ENCODE data around the gene SLC17A2. TPM values are rescaled to one million over a fixed set of nuclear protein-coding genes. Genes with fewer than 3 reads are reported as not detected.
A peak's percentile ranks its signal among the peaks of the same experiment; 100 is the strongest.

Gene SLC17A2
- total and polyA plus RNA-seq, 10 donors: not detected

DNA sequence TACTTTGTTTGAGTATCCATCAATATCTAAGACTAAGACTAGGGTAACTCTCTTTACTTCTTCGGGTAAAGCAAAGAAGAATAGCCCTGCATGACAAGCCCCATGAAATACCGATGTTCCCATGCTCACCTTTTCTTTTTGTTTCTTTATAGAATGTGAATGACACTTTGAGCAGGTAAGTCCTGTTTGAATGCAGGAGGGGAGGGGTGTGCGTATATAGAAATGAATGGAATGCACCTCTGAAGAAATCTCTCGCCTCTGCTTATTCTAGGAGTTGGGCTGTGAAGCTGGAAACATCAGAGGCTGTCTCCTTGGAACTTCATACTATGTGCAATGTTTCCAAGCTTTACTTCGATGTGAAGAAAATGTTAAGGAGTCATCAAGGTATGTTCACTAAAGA lies 42.4 kb upstream of the SLC17A2 start:
- peaks cover 18 to 91% (median 42%) of the 10 kb centered on the region in 6 donors for H3K4me1 ChIP-seq
- H3K27me3 ChIP-seq (replicated peaks in 1 of 7): no peaks in the 10 kb centered on the region
- DNase-seq: no peak
- no peak overlapping the region for H3K27ac ChIP-seq
- no peaks in the 10 kb centered on the region for H3K9me3 ChIP-seq
- intact Hi-C loops (cut with DNase I; ENCODE audit: low total_unique reads): no loop called here
- no peak overlapping the region for H3K4me3 ChIP-seq
- 96 to 99% (median 98%) methylated on average over 5 of the region's 5 CpGs for WGBS, 5 donors
- peaks cover 7 to 100% (median 96%) of the 10 kb centered on the region in 6 donors for H3K36me3 ChIP-seq
- TF ChIP-seq POLR2A (IDR thresholded peaks at IDR 0.05) (no peak), POLR2AphosphoS5 (IDR thresholded peaks at IDR 0.05) (no peak)
- TF ChIP-seq, protein P1, sequence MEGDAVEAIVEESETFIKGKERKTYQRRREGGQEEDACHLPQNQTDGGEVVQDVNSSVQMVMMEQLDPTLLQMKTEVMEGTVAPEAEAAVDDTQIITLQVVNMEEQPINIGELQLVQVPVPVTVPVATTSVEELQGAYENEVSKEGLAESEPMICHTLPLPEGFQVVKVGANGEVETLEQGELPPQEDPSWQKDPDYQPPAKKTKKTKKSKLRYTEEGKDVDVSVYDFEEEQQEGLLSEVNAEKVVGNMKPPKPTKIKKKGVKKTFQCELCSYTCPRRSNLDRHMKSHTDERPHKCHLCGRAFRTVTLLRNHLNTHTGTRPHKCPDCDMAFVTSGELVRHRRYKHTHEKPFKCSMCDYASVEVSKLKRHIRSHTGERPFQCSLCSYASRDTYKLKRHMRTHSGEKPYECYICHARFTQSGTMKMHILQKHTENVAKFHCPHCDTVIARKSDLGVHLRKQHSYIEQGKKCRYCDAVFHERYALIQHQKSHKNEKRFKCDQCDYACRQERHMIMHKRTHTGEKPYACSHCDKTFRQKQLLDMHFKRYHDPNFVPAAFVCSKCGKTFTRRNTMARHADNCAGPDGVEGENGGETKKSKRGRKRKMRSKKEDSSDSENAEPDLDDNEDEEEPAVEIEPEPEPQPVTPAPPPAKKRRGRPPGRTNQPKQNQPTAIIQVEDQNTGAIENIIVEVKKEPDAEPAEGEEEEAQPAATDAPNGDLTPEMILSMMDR (IDR thresholded peaks at IDR 0.05 in 8 of 11, conservative IDR thresholded peaks at IDR 0.05 in 3 of 11): no peak

DNA sequence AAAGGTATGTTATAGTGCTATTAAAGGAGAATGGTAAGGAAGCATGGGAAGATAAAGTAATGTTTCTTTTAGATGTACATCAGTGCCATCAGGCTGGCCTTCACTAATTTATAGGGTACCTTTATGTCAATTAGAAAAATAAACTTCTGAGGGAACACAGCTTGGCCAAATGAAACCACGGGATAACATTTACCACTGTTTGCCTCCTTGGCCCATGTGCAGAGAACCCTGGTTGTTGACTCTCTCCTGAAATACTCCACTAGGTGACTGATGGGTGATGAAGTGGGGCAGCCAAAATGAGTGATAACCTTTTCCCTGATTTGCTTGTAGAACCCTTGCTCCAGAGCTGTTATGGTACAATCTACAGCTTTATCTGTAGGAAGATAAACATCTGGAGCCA lies 41.6 kb upstream of the SLC17A2 start:
- WGBS, 5 donors: 92 to 100% (median 100%) methylated on average over 1 of the region's 1 CpG
- intact Hi-C loops (cut with DNase I; ENCODE audit: low total_unique reads): no loop called here
- H3K4me3 ChIP-seq: no peak overlapping the region
- no peaks in the 10 kb centered on the region for H3K27me3 ChIP-seq (replicated peaks in 1 of 7)
- H3K9me3 ChIP-seq: no peaks in the 10 kb centered on the region
- peaks cover 7 to 100% (median 94%) of the 10 kb centered on the region in 6 donors for H3K36me3 ChIP-seq
- H3K4me1 ChIP-seq: peaks cover 21 to 93% (median 50%) of the 10 kb centered on the region in 6 donors
- H3K27ac ChIP-seq: peak overlapping the region in 6 of 8 donors; percentile 15 to 61 (median 46)
- no peak for DNase-seq
- TF ChIP-seq, protein P1 (IDR thresholded peaks at IDR 0.05 in 8 of 11, conservative IDR thresholded peaks at IDR 0.05 in 3 of 11): no peak
- no peak for TF ChIP-seq POLR2A (IDR thresholded peaks at IDR 0.05)
- TF ChIP-seq POLR2AphosphoS5 (IDR thresholded peaks at IDR 0.05): no peak

DNA sequence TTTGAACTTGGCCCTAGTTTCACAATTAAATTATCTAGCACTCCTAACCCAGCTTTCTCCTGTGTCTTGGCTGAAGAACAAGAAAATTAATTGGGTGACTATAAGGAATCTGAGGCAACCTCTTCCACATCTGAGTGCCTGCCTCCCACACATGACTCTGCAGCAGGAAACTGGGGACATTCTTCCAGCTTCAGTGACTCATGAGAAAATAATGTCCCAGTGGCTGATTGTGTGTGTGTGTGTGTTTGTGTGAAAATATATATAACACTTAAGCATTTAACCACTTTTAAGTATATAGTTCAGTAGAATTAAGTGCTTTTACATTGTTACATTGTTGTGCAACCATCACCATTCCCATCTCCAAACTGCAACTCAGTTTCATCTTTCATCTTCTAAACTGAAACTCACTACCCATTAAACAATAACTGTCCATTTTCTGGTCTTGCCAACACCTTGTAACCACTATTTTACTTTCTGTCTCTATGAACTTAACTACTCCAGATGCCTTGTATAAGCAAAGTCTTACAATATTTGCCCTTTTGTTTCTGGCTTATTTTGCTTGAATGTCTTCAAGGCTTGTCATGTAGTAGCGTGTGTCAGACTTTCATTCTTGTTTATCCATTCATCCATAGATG lies 40.8 kb upstream of the SLC17A2 start:
- peaks cover 7 to 100% (median 94%) of the 10 kb centered on the region in 6 donors for H3K36me3 ChIP-seq
- TF ChIP-seq POLR2AphosphoS5 (IDR thresholded peaks at IDR 0.05) (peak in 1 of 3 donors; percentile 65), POLR2A (IDR thresholded peaks at IDR 0.05) (no peak)
- 90 to 100% (median 98%) methylated on average over 1 of the region's 1 CpG for WGBS, 5 donors
- intact Hi-C loops (cut with DNase I; ENCODE audit: low total_unique reads): no loop called here
- no peaks in the 10 kb centered on the region for H3K27me3 ChIP-seq (replicated peaks in 1 of 7)
- no peak for DNase-seq
- H3K4me3 ChIP-seq: no peak overlapping the region
- H3K9me3 ChIP-seq: no peaks in the 10 kb centered on the region
- H3K4me1 ChIP-seq: peaks cover 28 to 93% (median 58%) of the 10 kb centered on the region in 6 donors
- peak overlapping the region in 7 of 8 donors; percentile 15 to 61 (median 43) for H3K27ac ChIP-seq

DNA sequence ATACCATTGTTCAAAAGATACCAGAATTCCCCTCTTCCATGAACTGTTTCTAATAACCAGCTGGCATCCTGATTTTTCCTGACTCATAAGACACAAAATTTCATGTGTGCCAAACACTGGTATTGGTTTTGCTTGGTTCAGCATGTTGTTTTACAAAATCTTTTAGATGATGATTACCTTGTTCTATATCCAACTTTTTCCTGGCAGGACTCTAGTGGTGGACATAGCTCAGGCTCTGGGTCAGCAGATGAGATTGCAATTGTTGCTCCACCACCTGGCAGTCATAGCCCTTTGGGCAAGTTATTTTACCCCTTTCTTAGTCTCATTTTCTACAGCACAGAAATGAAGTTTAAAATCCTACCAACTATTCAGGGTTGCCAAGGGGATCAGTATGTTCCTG lies 38.3 kb upstream of the SLC17A2 start:
- no peaks in the 10 kb centered on the region for H3K27me3 ChIP-seq (replicated peaks in 1 of 7)
- peak overlapping the region in 1 of 8 donors; percentile 84 for H3K4me3 ChIP-seq
- intact Hi-C loops (cut with DNase I; ENCODE audit: low total_unique reads): no loop called here
- H3K4me1 ChIP-seq: peaks cover 33 to 97% (median 75%) of the 10 kb centered on the region in 6 donors
- no peak for DNase-seq
- TF ChIP-seq POLR2AphosphoS5 (IDR thresholded peaks at IDR 0.05) (no peak), POLR2A (IDR thresholded peaks at IDR 0.05) (no peak)
- TF ChIP-seq, protein P1 (IDR thresholded peaks at IDR 0.05 in 8 of 11, conservative IDR thresholded peaks at IDR 0.05 in 3 of 11): no peak
- peaks cover 5 to 95% (median 85%) of the 10 kb centered on the region in 6 donors for H3K36me3 ChIP-seq
- H3K9me3 ChIP-seq: no peaks in the 10 kb centered on the region
- peak overlapping the region in 1 of 8 donors; percentile 15 for H3K27ac ChIP-seq

All from spleen (tissue), 11 donors.